GM10248 (cell line): Measurements from ENCODE around the gene KLHL24.

ENCODE experiments used
- CTCF ChIA-PET: fragments of 300-600 bp; sonication (Branson Sonifier 250); formaldehyde crosslinking; extraction: SDS; loops from one replicate; lab custom pipeline; 2021; ENCODE audit warnings: antibody characterized with exemption; lab: Yijun Ruan, JAX
- POLR2A ChIA-PET: fragments of 350-650 bp; sonication (Branson Sonifier 250); formaldehyde crosslinking; extraction: SDS; loops from one replicate; lab custom pipeline; 2020; ENCODE audit warnings: antibody characterized with exemption; lab: Yijun Ruan, JAX
- DNase-seq: peaks from one replicate; pipeline ENCODE4 v3.0.0; 2012; ENCODE audit errors: extremely low spot score
- CTCF ChIP-seq: IDR thresholded peaks from 2 replicates; pipeline ENCODE4 v1.5.1; 2012; ENCODE audit warnings: mild to moderate bottlenecking, low read depth; ENCODE audit errors: extremely low read depth, missing control alignments, control extremely low read depth

Gene KLHL24

GRCh38 chr3:183728204-183728603 lies 92.8 kb downstream of the KLHL24 start:
- no peak for TF ChIP-seq CTCF
- POLR2A ChIA-PET: no interaction called here
- DNase-seq: no peak
- CTCF ChIA-PET: interaction anchor here (0.8 to 1.3 kb wide), 2 partner anchors 13 to 39 kb away, joined by 3 read pairs; no protein-coding TSS in a partner anchor

GRCh38 chr3:183730361-183730760 lies 94.9 kb downstream of the KLHL24 start:
- CTCF ChIA-PET: interaction anchor here (1.8 kb wide), 1 partner anchor 14 kb away, joined by 4 read pairs; no protein-coding TSS in a partner anchor
- no peak for DNase-seq
- POLR2A ChIA-PET: no interaction called here

GRCh38 chr3:183731611-183732010 lies 96.2 kb downstream of the KLHL24 start:
- no peak for DNase-seq
- POLR2A ChIA-PET: no interaction called here
- CTCF ChIA-PET: interaction anchor here (1.2 kb wide), 1 partner anchor 9 kb away, joined by 3 read pairs; no protein-coding TSS in a partner anchor
- no peak for TF ChIP-seq CTCF

More at GRCh38 chr3:183730361-183730760, 94.9 kb downstream of the KLHL24 start:
- TF ChIP-seq CTCF: no peak

GRCh38 chr3:183733553-183733952 lies 98.1 kb downstream of the KLHL24 start:
- no peak for DNase-seq
- no peak for TF ChIP-seq CTCF
- POLR2A ChIA-PET: no interaction called here
- CTCF ChIA-PET: no interaction called here
